Lower leg skin (tissue), 3 donors: ENCODE measurements around the gene OR51T1.

Experiments used
- CTCF ChIP-seq, 3 donors: fragments of 450-650 bp; IDR thresholded peaks; one replicate each; pipeline ENCODE4 v1.5.1; 2016; ENCODE audit warnings: antibody characterized with exemption in 3 of 3, mild to moderate bottlenecking in 3 of 3, moderate library complexity in 2 of 3
- POLR2A ChIP-seq, 2 donors: fragments of 450-650 bp; IDR thresholded peaks; one replicate each; pipeline ENCODE4 v1.6.1; 2016 to 2017; ENCODE audit warnings: antibody characterized with exemption in 2 of 2, mild to moderate bottlenecking in 1 of 2, moderate library complexity in 1 of 2

- TF ChIP-seq CTCF (IDR thresholded peaks at IDR 0.05) (no peak), POLR2A (IDR thresholded peaks at IDR 0.05) (no peak)
These were observed 17.8 kb upstream of the OR51T1 start for GRCh38 chr11:4863876-4864275.
